CD4-positive, alpha-beta T cell treated with Interleukin-10 for 1 hour (primary cell): ENCODE results near the gene AIM2.

ENCODE experiments used
- DNase-seq: peaks from one replicate; pipeline ENCODE4 v3.0.0-alpha.2; 2020

Gene AIM2

GRCh38 chr1:159014003-159014571, 62.5 kb downstream of the AIM2 start:
- DNase-seq, result no peak

GRCh38 chr1:159012495-159012894, 64.1 kb downstream of the AIM2 start:
- peak; percentile 76 for DNase-seq
